GM19238 (cell line): ENCODE measurements around the gene RNU7-1.

Experiments
- DNase-seq: peaks from one replicate; pipeline ENCODE4 v3.0.0; 2011; ENCODE audit warnings: low spot score; ENCODE audit not compliant: insufficient read length

The RNU7-1 gene

GRCh38 chr12:6952863-6953441 lies 9.3 kb downstream of the RNU7-1 start:
- DNase-seq: no peak

GRCh38 chr12:6953442-6954315 lies 10.1 kb downstream of the RNU7-1 start:
- DNase-seq: peak; percentile 73

GRCh38 chr12:6954316-6955107 lies 10.9 kb downstream of the RNU7-1 start:
- DNase-seq: no peak

GRCh38 chr12:6955108-6956020 lies 11.7 kb downstream of the RNU7-1 start:
- no peak for DNase-seq

GRCh38 chr12:6956021-6956727 lies 12.6 kb downstream of the RNU7-1 start:
- DNase-seq: no peak

- no peak for DNase-seq
Measured at GRCh38 chr12:6957151-6957701, 13.6 kb downstream of the RNU7-1 start.

GRCh38 chr12:6957741-6958608 lies 14.4 kb downstream of the RNU7-1 start:
- no peak for DNase-seq

- DNase-seq: no peak
Measured at GRCh38 chr12:6958609-6959057, 15.0 kb downstream of the RNU7-1 start.

- no peak for DNase-seq
Measured at GRCh38 chr12:6959058-6959804, 15.6 kb downstream of the RNU7-1 start.

- DNase-seq: no peak
Measured at GRCh38 chr12:6959805-6960592, 16.4 kb downstream of the RNU7-1 start.

GRCh38 chr12:6960593-6961277 lies 17.1 kb downstream of the RNU7-1 start:
- DNase-seq: no peak

GRCh38 chr12:6961278-6961694 lies 17.7 kb downstream of the RNU7-1 start:
- no peak for DNase-seq

GRCh38 chr12:6961695-6962284 lies 18.2 kb downstream of the RNU7-1 start:
- DNase-seq: no peak

GRCh38 chr12:6962285-6963015 lies 18.8 kb downstream of the RNU7-1 start:
- no peak for DNase-seq

- no peak for DNase-seq
Measured at GRCh38 chr12:6963016-6963731, 19.6 kb downstream of the RNU7-1 start.
